ENCODE results near the gene SFSWAP.

DNA sequence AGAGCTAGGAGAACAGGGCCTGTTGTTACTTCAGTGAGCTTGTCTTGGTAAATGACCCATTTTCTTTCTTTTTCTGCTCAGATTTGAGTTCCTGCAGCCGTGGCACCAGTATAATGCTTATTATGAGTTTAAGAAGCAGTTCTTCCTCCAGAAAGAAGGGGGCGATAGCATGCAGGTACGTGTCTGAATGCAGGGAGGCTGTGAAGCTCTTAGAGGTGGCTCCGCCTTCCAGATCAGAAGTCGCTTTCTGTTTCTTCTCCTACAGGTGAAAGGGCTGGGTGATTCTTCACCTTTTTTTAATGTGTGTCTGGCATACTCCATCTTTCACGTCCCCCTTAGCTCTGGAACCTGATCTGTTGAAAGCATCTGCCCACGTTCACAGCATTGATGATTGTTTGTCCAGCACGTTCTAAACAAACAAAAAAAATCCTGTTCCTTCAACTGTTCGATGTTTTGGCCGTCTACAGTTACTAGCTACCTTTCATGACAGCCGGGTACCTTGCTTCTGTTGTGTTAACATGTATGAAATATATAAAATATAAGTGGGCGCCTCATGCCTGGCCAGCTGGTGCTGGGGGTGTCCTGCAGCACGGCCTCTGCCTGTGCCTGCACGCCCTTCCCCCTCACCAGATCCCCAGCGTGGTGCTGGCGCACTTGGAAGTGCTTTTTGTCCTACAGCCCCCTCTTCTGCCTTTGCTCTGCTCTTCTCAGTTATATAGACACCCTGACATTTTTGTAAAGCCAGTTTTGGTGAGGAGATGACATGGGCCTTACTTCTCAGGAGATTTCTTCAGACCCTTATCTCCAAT lies 44.6 kb downstream of the SFSWAP start:
- no peak for TF ChIP-seq EZH2 (IDR thresholded peaks at IDR 0.05; ENCODE audit: insufficient read depth, poor library complexity, severe bottlenecking)
- no peak for TF ChIP-seq EZH2phosphoT487 (IDR thresholded peaks at IDR 0.05; ENCODE audit: insufficient read depth, low read depth)

All from GM23248 (cell line).